NCI-H446 treated with DMSO at 0.1 percent for 48 hours (cell line): Measurements from ENCODE around the gene PRSS2.

Source experiments
- DNase-seq: peaks from one replicate; lab custom pipeline; 2025; lab: John Stamatoyannopoulos, UW

The PRSS2 gene

GRCh38 chr7:142787034-142787768 is 16.4 kb downstream of the PRSS2 start:
- DNase-seq = no peak

DNA sequence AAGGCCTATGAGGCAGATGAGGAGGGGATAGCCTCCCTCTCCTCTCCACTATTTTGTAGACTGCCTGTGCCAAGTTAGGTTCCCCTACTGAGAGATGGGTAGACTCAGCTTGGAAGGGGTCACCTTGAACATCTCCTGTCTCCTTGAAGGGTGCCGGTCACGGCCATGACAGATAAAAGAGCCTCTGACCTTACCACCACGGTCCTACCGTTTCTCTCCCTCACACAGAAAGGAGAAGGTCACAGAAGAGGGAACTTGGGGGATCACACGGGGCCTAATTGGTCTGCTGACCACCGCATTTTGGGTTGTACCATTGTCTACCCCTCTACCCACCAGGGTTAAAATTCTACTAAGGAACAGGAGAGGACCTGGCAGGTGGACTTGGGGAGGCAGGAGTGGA is 17.0 kb downstream of the PRSS2 start:
- no peak for DNase-seq

GRCh38 chr7:142788303-142789289 is 17.8 kb downstream of the PRSS2 start:
- DNase-seq = no peak

DNA sequence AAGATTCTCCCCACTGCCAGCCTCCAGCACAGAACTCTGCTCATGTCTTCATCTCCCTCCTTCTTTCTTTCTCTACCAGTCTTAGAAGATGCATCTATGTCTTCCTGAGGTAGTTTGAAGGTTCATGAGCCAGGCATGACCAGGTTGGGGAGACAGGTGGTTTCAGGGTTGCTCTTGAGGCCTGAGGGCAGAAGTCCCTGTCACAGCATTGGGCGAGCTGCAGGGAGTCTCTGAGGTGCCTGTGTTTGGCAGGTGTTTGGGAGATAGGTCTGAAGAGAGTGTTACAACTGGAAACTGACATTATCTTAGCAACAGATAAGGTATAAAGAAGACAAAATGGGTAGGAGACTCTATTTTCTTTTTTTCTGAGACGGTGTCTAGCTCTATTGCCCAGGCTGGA is 18.7 kb downstream of the PRSS2 start:
- DNase-seq = no peak

- DNase-seq = no peak
These were observed 19.3 kb downstream of the PRSS2 start for GRCh38 chr7:142790056-142790455.

DNA sequence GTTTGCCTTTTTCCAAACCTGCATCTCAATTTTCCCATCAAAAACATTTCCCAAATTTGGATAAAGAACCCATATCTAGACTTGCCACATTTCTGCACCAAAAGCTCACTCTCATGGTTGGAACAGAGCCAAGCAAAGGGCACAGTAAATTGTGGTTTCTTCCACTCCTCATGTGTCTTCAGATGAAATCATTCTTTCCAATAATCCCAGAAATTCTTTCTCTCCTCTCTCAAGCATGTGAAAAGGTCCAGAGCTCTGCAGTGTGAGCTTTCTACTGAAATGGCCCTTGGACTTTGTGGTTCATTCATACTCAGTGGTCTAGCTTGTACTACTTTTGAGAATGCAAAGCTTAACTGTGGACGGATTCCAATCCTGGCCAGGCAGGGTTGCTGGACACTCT is 19.8 kb downstream of the PRSS2 start:
- no peak for DNase-seq

DNA sequence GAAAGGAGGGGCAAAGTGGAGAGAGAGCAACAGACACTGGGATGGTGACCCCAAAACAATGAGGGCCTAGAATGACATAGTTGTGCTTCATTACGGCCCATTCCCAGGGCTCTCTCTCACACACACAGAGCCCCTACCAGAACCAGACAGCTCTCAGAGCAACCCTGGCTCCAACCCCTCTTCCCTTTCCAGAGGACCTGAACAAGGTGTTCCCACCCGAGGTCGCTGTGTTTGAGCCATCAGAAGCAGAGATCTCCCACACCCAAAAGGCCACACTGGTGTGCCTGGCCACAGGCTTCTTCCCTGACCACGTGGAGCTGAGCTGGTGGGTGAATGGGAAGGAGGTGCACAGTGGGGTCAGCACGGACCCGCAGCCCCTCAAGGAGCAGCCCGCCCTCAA is 20.7 kb downstream of the PRSS2 start:
- no peak for DNase-seq

GRCh38 chr7:142792129-142792528 is 21.4 kb downstream of the PRSS2 start:
- no peak for DNase-seq

- DNase-seq = no peak
These were observed 21.8 kb downstream of the PRSS2 start for GRCh38 chr7:142792593-142792992.

GRCh38 chr7:142793156-142793555 is 22.4 kb downstream of the PRSS2 start:
- DNase-seq = no peak

DNA sequence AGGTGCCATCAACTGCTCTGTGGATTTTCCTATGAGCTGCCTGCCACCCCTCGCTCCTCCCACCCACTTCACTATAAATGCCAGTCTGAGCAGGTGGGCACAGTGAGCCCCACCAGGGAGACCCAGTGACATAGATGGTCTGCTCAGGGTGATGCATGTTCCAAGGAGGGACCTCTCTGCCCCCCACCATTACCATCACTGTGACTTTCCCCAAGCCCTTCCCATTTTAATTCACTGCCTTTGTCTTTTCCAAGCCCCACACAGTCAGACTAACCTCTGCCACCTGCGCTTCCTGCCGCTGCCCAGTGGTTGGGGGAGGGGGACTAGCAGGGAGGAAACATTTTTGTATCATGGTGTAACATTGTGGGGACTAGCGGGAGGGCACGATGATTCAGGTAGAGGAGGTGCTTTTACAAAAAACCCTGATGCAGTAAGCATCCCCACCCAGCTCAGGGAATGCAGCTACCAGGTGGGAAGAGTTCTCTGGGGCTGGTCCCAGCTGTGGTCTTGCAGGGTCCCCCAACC is 24.6 kb downstream of the PRSS2 start:
- no peak for DNase-seq

- DNase-seq = no peak
These were observed 25.3 kb downstream of the PRSS2 start for GRCh38 chr7:142796001-142796500.

DNA sequence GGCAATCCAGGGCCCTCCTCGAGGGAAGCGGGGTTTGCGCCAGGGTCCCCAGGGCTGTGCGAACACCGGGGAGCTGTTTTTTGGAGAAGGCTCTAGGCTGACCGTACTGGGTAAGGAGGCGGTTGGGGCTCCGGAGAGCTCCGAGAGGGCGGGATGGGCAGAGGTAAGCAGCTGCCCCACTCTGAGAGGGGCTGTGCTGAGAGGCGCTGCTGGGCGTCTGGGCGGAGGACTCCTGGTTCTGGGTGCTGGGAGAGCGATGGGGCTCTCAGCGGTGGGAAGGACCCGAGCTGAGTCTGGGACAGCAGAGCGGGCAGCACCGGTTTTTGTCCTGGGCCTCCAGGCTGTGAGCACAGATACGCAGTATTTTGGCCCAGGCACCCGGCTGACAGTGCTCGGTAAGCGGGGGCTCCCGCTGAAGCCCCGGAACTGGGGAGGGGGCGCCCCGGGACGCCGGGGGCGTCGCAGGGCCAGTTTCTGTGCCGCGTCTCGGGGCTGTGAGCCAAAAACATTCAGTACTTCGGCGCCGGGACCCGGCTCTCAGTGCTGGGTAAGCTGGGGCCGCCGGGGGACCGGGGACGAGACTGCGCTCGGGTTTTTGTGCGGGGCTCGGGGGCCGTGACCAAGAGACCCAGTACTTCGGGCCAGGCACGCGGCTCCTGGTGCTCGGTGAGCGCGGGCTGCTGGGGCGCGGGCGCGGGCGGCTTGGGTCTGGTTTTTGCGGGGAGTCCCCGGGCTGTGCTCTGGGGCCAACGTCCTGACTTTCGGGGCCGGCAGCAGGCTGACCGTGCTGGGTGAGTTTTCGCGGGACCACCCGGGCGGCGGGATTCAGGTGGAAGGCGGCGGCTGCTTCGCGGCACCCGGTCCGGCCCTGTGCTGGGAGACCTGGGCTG is 26.0 kb downstream of the PRSS2 start:
- no peak for DNase-seq

DNA sequence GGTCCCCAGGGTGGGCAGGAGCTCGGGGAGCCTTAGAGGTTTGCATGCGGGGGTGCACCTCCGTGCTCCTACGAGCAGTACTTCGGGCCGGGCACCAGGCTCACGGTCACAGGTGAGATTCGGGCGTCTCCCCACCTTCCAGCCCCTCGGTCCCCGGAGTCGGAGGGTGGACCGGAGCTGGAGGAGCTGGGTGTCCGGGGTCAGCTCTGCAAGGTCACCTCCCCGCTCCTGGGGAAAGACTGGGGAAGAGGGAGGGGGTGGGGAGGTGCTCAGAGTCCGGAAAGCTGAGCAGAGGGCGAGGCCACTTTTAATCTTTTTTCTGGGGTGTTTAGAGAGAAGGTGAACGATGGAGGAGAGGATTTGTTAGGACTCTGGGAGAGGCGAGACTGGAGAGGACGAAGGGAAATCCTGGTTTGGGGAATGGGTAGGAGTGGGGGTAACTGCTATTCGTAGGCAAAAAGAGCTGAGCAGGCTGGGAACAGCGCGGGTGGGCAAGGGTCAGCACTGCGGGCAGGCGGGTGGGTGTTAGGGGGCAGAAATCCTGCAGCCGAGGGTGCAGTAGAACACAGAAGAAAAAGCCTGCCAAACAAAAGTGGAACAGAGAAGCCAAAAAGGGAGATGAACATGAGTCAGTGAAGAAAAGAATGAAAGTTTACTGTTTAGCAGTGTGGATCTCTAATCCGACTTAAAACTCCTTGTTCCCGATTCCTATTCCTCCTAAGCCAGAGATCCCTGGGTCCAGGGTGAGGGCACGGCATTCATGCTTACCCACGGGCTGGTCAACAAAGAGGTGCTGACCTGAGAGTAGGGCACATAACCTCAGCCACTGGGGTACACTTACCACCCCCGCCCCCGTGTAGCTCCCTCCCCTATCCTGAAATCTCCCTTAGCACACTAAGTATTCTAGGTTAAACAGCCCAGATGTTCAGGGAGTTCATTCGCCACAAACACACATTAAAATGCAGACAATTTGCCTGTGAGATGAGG is 26.9 kb downstream of the PRSS2 start:
- no peak for DNase-seq

GRCh38 chr7:142798451-142799436 is 28.0 kb downstream of the PRSS2 start:
- DNase-seq = no peak

GRCh38 chr7:142799437-142799835 is 28.7 kb downstream of the PRSS2 start:
- DNase-seq = no peak

DNA sequence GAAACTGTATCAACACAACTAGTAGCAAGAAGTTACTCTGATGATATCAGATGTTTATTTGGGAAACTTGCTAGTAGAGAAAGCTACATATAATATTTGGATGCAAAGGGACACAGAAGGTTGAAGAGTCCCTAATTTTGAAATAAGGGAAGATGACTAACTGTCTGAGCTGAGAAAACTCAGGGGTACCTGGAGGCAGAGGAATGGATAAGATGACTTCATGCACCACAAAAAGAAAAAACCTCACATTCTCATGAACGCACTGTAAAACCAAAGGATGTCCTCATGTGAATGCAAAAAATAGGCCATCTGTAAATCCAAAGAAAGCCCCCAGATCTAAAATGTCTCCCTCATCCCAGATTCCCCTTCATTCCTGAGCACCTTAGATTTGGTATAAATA is 29.3 kb downstream of the PRSS2 start:
- DNase-seq = no peak

DNA sequence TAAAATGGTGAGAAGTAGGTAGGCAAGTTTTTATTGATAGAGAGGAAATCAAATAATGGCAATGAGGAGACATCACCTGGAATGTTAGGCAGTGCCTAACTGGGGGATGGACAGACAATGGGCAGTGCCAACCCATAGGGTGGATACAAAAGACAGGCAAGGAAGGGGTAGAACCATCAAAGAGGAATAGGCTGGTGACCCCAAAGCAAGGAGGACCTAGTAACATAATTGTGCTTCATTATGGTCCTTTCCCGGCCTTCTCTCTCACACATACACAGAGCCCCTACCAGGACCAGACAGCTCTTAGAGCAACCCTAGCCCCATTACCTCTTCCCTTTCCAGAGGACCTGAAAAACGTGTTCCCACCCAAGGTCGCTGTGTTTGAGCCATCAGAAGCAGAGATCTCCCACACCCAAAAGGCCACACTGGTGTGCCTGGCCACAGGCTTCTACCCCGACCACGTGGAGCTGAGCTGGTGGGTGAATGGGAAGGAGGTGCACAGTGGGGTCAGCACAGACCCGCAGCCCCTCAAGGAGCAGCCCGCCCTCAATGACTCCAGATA is 30.0 kb downstream of the PRSS2 start:
- DNase-seq = no peak
